K562 (cell line): Measurements from ENCODE around the gene COQ10B. TPM values are rescaled to one million over a fixed set of nuclear protein-coding genes. Genes with fewer than 3 reads are reported as not detected.
A peak's percentile ranks its signal among the peaks of the same experiment; 100 is the strongest.

ENCODE experiments used
- ATAC-seq: fragments of 200-7000 bp; cut with Tn5 transposase; 3 replicates; pipeline ENCODE4 v1.9.1; 2020; ENCODE audit warnings: moderate library complexity
- BruUV-seq: library from RNA; stranded (reverse); fragments of 400-500 nt; replicated peaks from 2 replicates; lab custom pipeline; 2021; lab: Mats Ljungman, UMichigan
- CTCF ChIA-PET: fragments of 300-600 bp; formaldehyde crosslinking; extraction: SDS; loops from one replicate; lab custom pipeline; 2021; ENCODE audit warnings: low intra/inter-chr PET ratio; lab: Yijun Ruan, JAX
- POLR2A ChIA-PET: fragments of 300-600, 350-650 bp; sonication (Branson Sonifier 250); formaldehyde crosslinking; extraction: SDS; loops from one replicate; lab custom pipeline; 2021; ENCODE audit warnings: antibody characterized with exemption, inconsistent platforms; lab: Yijun Ruan, JAX
- DNase-seq, 4 experiments: peaks; one replicate each; pipeline versions ENCODE4 v3.0.0 to v3.0.0-alpha.2; 2011 to 2018; ENCODE audit warnings: low spot score in 3 of 4, mixed read lengths in 3 of 4; ENCODE audit errors: extremely low read depth in 1 of 4
- FAIRE-seq: peaks from 2 replicates; lab custom pipeline; 2011; peaks lifted over from hg19 to GRCh38; lab: Jason Lieb, UNC
- H2AFZ ChIP-seq: 2 replicates; pipeline ENCODE4 v1.6.0; 2011; ENCODE audit warnings: low read depth, low read length, control low read depth, inconsistent platforms
- H3K27ac ChIP-seq: fragments of 200-600 bp; 3 replicates; pipeline ENCODE4 v1.8.0; 2011; ENCODE audit warnings: low read depth, mild to moderate bottlenecking, control low read depth, inconsistent platforms, low read length, moderate library complexity, mixed read lengths; ENCODE audit errors: extremely low read depth
- H3K27me3 ChIP-seq, 2 experiments: fragments of 300-600 bp in 1 of 2; 2 replicates in 1 of 2; 3 replicates in 1 of 2; pipeline versions ENCODE4 v1.6.0 to v1.8.0; 2011; ENCODE audit warnings: inconsistent platforms in 2 of 2, low read length in 2 of 2, mild to moderate bottlenecking in 1 of 2, mixed read lengths in 1 of 2, moderate library complexity in 1 of 2; ENCODE audit not compliant: control insufficient read depth in 2 of 2, insufficient read depth in 2 of 2
- H3K36me3 ChIP-seq: fragments of 300-600 bp; 3 replicates; pipeline ENCODE4 v1.8.0; 2011; ENCODE audit warnings: mild to moderate bottlenecking, low read length, inconsistent platforms; ENCODE audit not compliant: control insufficient read depth, insufficient read depth
- H3K4me1 ChIP-seq, 2 experiments: fragments of 200-600 bp in 1 of 2; replicated peaks in 1 of 2; 2 replicates in 1 of 2; 3 replicates in 1 of 2; pipeline versions ENCODE4 v1.5.1 to v1.8.0; 2011; ENCODE audit warnings: inconsistent platforms in 2 of 2, low read length in 2 of 2, mild to moderate bottlenecking in 1 of 2, mixed read lengths in 1 of 2, moderate library complexity in 1 of 2; ENCODE audit not compliant: control insufficient read depth in 2 of 2, insufficient read depth in 2 of 2
- H3K4me2 ChIP-seq: 2 replicates; pipeline ENCODE4 v1.6.1; 2011; ENCODE audit warnings: low read length, control low read depth, inconsistent platforms, mixed read lengths; ENCODE audit not compliant: insufficient read depth
- H3K4me3 ChIP-seq: fragments of 200-600 bp; sonication (generic), shearing (Covaris generic); 2 replicates; pipeline ENCODE4 v1.5.1; 2016; ENCODE audit warnings: control low read depth, inconsistent platforms
- H3K79me2 ChIP-seq: fragments of 200-600 bp; 3 replicates; pipeline ENCODE4 v1.8.0; 2011; ENCODE audit warnings: low read length, inconsistent platforms; ENCODE audit not compliant: control insufficient read depth, insufficient read depth
- H3K9ac ChIP-seq, 2 experiments: 2 replicates each; pipeline versions ENCODE4 v1.6.0 to v1.6.1; 2011; ENCODE audit warnings: low read depth in 2 of 2, low read length in 2 of 2, control low read depth in 1 of 2, inconsistent platforms in 1 of 2, mild to moderate bottlenecking in 1 of 2, mixed read lengths in 1 of 2; ENCODE audit not compliant: insufficient read depth in 1 of 2
- H3K9me1 ChIP-seq: one replicate; pipeline ENCODE4 v1.6.0; 2011; ENCODE audit warnings: inconsistent platforms, mild to moderate bottlenecking, low read length, moderate library complexity; ENCODE audit not compliant: control insufficient read depth, insufficient read depth
- H3K9me3 ChIP-seq: replicated peaks from 2 replicates; pipeline ENCODE4 v1.5.1; 2011; ENCODE audit warnings: low read depth, low read length, inconsistent platforms; ENCODE audit not compliant: control insufficient read depth, insufficient read depth
- H4K20me1 ChIP-seq: replicated peaks from 2 replicates; pipeline ENCODE4 v1.6.1; 2011; ENCODE audit warnings: low read length, inconsistent platforms, mixed read lengths; ENCODE audit not compliant: control insufficient read depth, insufficient read depth
- CBFB ChIP-seq: sonication (generic); formaldehyde crosslinking; IDR thresholded peaks from 2 replicates; pipeline ENCODE4 v1.4.0; 2020; ENCODE audit warnings: mild to moderate bottlenecking, missing genetic modification reagents
- ELF2 ChIP-seq: fragments of 250-450 bp; sonication (Bioruptor Pico); IDR thresholded peaks from 2 replicates; pipeline ENCODE4 v1.5.0; 2021; ENCODE audit warnings: mild to moderate bottlenecking
- NCOR1 ChIP-seq: fragments of 450-650 bp; IDR thresholded peaks from 2 replicates; pipeline ENCODE4 v1.6.1; 2016; ENCODE audit warnings: mild to moderate bottlenecking, moderate library complexity
- U2AF2 ChIP-seq: fragments of 200-400 bp; formaldehyde crosslinking; optimal IDR thresholded peaks from 2 replicates; pipeline ENCODE3; 2017; ENCODE audit warnings: low read depth, mild to moderate bottlenecking, low read length
- ZC3H8 ChIP-seq: fragments of 450-650 bp; IDR thresholded peaks from 2 replicates; pipeline ENCODE4 v1.6.1; 2017
- ZNF140 ChIP-seq: fragments of 250-450 bp; sonication (Bioruptor Pico); IDR thresholded peaks from 2 replicates; pipeline ENCODE4 v1.8.0; 2021; ENCODE audit warnings: moderate library complexity, mild to moderate bottlenecking, inconsistent platforms
- ZNF695 ChIP-seq: fragments of 450-650 bp; formaldehyde crosslinking; IDR thresholded peaks from 2 replicates; pipeline ENCODE4 v1.4.0; 2020; ENCODE audit warnings: mild to moderate bottlenecking, moderate library complexity
- WGBS: fragments of 100-300 bp; shearing (Covaris generic); methylation state at CpG from one replicate; pipeline ENCODE4 v1.1.6; 2016; ENCODE audit warnings: low coverage, mixed read lengths; ENCODE audit not compliant: insufficient coverage; ENCODE audit errors: missing lambda C conversion rate; 5-methylcytosine and 5-hydroxymethylcytosine counted together
- in situ Hi-C: fragments of 300-500 bp; cut with MboI; formaldehyde crosslinking; loops from 4 replicates; pipeline ENCODE4 v1.15.0; 2018; ENCODE audit warnings: inconsistent platforms, mixed read lengths
- intact Hi-C: fragments of 100-400 bp; cut with micrococcal nuclease; formaldehyde crosslinking; loops from 2 replicates; pipeline ENCODE4 v1.14.2; 2022
- polyA plus RNA-seq, 8 experiments: library from polyadenylated mRNA; depleted of rRNA in 4 of 8; stranded (reverse) in 5 of 8; unstranded in 3 of 8; fragments of >200 nt; fragmentation: Nextera tagmentation in 2 of 8; fragmentation: Illumina TruSeq in 1 of 8; extraction: Ambion mirVana in 2 of 8; extraction: Trizol in 1 of 8; gene quantifications; 2 replicates each; pipeline versions ENCODE4 v1.2.1 to v1.2.3, GENCODE V29; 2011 to 2014; ENCODE audit warnings: inconsistent platforms in 1 of 8, missing spikeins in 1 of 8
- total RNA-seq, 7 experiments: library from RNA; depleted of rRNA in 6 of 7; stranded (reverse); fragments of >200 nt in 6 of 7; fragmentation: Illumina TruSeq in 2 of 7; extraction: Trizol in 2 of 7; gene quantifications; 2 replicates each; pipeline versions ENCODE4 v1.2.1 to v1.2.3, GENCODE V29; 2011 to 2021; ENCODE audit warnings: low replicate concordance in 1 of 7
- TF ChIP-seq, protein P1 (sequence below): fragments of 250-450 bp; sonication (Bioruptor Pico); IDR thresholded peaks from 2 replicates; pipeline ENCODE4 v1.5.0; 2021; ENCODE audit warnings: mild to moderate bottlenecking, moderate library complexity
- TF ChIP-seq, protein P2 (sequence below): fragments of 450-650 bp; IDR thresholded peaks from 2 replicates; pipeline ENCODE4 v1.6.1; 2014; ENCODE audit warnings: low read depth, mild to moderate bottlenecking, moderate library complexity, borderline replicate concordance

COQ10B gene
- total and polyA plus RNA-seq, 9 of the 15 experiments (the other 6 are each of a cell fraction or from before 2014, with no cell fraction given): 3.1 to 13.1 (median 7.7) TPM

DNA sequence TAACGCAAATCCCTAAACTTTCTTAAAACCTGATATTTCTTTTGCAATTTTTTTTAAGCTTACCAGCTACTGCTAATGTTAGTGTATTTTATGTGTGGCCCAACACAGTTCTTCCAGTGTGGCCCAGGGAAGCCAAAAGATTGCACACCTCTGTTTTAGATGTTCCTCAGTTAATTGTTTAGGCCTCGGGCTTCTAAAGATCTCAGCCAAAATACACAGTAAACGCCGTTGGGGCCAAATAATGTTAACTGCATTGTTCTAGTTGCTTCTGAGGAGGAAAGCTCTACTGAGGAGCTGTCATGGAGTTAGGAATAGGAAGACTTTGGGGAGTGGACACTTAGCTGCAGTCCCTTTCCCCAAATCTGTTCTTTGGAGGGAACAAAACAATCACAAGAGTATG is 48.8 kb downstream of the COQ10B start:
- ChIA-PET CTCF (no interaction called here), POLR2A (interaction anchor here (0.7 to 6.5 kb wide), 3 partner anchors 11 to 89 kb away, joined by 3 to 34 read pairs (median 3); partner anchors contain the start of gene MOB4)
- BruUV-seq: no TSS peak
- Histone ChIP-seq H3K9ac (peak overlapping the region; percentile 56 to 99), H2AFZ (no peak overlapping the region), H3K27me3 (no peaks in the 10 kb centered on the region), H3K9me3 (no peaks in the 10 kb centered on the region), H3K27ac (peak overlapping the region; percentile 16; the same call in 1 of the 3 replicates), H3K36me3 (peaks cover 54% of the 10 kb centered on the region), H3K4me2 (peak overlapping the region; percentile 95), H3K79me2 (peaks cover 69% of the 10 kb centered on the region), H3K4me1 (peaks cover 2 to 8% of the 10 kb centered on the region in 2 experiments; a peak in 2 of 5 replicates), H3K4me3 (peak overlapping the region; percentile 74), H4K20me1 (0 out of 2 replicates have a peak, but pooled peaks cover 3% of the 10 kb centered on the region), H3K9me1 (no peaks in the 10 kb centered on the region)
- ATAC-seq: no peak
- WGBS: 0% methylated on average over 4 of the region's 4 CpGs
- intact Hi-C loops: loop anchor here (5.0 kb wide), 1 partner anchor 95 kb away; no protein-coding TSS in a partner anchor
- no peak for FAIRE-seq
- no peak for TF ChIP-seq ZNF140 (CRISPR knock-in tag)
- TF ChIP-seq, protein P1, sequence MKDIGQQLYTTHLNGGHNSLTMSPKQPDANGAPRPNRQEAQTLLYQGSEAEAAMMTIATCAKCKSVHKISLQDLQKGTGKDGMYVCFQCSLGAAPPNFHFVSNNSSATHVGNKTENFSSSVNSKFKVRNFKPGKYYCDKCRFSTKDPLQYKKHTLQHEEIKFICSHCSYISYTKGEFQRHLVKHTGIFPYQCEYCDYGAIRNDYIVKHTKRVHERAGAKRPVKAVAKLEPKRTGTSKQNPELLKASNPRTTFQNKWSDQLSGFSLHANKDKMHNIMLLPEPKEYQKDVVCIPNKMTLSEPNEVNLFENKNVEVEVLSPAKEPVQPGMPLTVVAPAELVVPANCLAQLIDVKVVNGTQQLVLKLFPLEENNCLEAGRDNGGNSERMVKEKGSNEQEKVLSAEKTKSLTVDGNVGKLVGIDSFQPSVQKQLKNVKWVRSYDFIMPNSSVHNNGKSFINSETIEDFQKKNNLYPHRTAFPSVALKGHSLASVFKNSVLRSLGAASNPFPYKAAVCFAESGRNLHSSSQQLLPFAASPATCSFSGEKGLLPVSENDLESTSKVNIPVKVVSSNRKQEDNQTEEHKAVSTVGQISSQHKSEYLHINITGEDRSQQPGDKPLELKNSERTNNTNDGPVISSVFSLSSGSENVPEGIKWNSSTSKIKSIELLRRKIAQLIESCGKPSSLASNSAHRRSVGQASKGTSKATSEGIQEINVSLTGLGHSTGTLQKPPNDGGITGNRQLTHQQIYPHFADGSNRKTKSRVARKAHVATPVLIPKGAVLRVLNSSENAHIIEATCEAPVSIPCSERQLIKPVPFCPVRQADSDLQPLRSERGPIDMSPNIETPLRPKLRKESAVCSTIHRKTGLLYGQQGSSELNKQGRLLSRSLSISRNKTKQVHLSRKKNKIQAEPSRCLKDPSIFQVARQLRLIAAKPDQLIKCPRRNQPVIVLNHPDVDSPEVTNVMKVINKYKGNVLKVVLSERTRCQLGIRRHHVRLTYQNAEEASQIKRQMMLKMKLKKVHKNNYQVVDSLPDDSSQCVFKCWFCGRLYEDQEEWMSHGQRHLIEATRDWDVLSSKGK (CRISPR knock-in tag): no peak
- no peak for TF ChIP-seq ZNF695
- no peak for TF ChIP-seq U2AF2
- TF ChIP-seq CBFB (CRISPR knock-in tag): no peak
- TF ChIP-seq, protein P2, sequence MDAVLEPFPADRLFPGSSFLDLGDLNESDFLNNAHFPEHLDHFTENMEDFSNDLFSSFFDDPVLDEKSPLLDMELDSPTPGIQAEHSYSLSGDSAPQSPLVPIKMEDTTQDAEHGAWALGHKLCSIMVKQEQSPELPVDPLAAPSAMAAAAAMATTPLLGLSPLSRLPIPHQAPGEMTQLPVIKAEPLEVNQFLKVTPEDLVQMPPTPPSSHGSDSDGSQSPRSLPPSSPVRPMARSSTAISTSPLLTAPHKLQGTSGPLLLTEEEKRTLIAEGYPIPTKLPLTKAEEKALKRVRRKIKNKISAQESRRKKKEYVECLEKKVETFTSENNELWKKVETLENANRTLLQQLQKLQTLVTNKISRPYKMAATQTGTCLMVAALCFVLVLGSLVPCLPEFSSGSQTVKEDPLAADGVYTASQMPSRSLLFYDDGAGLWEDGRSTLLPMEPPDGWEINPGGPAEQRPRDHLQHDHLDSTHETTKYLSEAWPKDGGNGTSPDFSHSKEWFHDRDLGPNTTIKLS: no peak
- TF ChIP-seq ELF2 (CRISPR knock-in tag): no peak
- no peak for TF ChIP-seq ZC3H8
- TF ChIP-seq NCOR1: no peak
- DNase-seq: no peak
- in situ Hi-C loops: no loop called here
